ENCODE data around the gene INHA. TPM values are rescaled to one million over a fixed set of nuclear protein-coding genes. Genes with fewer than 3 reads are reported as not detected.

Gene INHA
- total RNA-seq, 2 experiments from 2014 or later = not detected

- POLR2A ChIA-PET = no interaction called here
- DNase-seq (no peak), ATAC-seq (no peak)
- intact Hi-C loops (cut with DNase I, micrococcal nuclease) = no loop called here
- Mint-ChIP-seq H3K27ac (no peak overlapping the region), H3K4me3 (no peak overlapping the region), H3K9me3 (ENCODE audit: low read depth) (no peaks in the 10 kb centered on the region), H3K27me3 (no peaks in the 10 kb centered on the region), H3K36me3 (ENCODE audit: low read depth) (peaks cover 8% of the 10 kb centered on the region), H3K4me1 (peaks cover 10% of the 10 kb centered on the region)
- CTCF ChIA-PET = interaction anchor here (0.6 to 1.0 kb wide), 2 partner anchors 36 to 214 kb away, joined by 3 to 4 read pairs; no protein-coding TSS in a partner anchor
Observed at GRCh38 chr2:219616550-219616949, 44.4 kb downstream of the INHA start.

GRCh38 chr2:219618733-219619122 is 46.6 kb downstream of the INHA start:
- no peak overlapping the region for H3K27ac Mint-ChIP-seq
- H3K36me3 Mint-ChIP-seq (ENCODE audit: low read depth) = peaks cover 4% of the 10 kb centered on the region
- no peaks in the 10 kb centered on the region for H3K4me1 Mint-ChIP-seq
- intact Hi-C loops (cut with DNase I, micrococcal nuclease) = no loop called here
- ChIA-PET CTCF (no interaction called here), POLR2A (no interaction called here)
- H3K4me3 Mint-ChIP-seq = no peak overlapping the region
- ATAC-seq (no peak), DNase-seq (no peak)
- H3K27me3 Mint-ChIP-seq = peaks cover 2% of the 10 kb centered on the region
- H3K9me3 Mint-ChIP-seq (ENCODE audit: low read depth) = no peaks in the 10 kb centered on the region

GRCh38 chr2:219619235-219619634 is 47.1 kb downstream of the INHA start:
- Mint-ChIP-seq H3K4me1 (no peaks in the 10 kb centered on the region), H3K9me3 (ENCODE audit: low read depth) (no peaks in the 10 kb centered on the region), H3K27ac (no peak overlapping the region), H3K36me3 (ENCODE audit: low read depth) (peaks cover 4% of the 10 kb centered on the region), H3K4me3 (no peak overlapping the region), H3K27me3 (peaks cover 2% of the 10 kb centered on the region)
- no peak for DNase-seq
- intact Hi-C loops (cut with DNase I, micrococcal nuclease) = no loop called here
- CTCF ChIA-PET = interaction anchor here (0.6 kb wide), 1 partner anchor 8 kb away, joined by 3 read pairs; no protein-coding TSS in a partner anchor
- ATAC-seq = no peak
- POLR2A ChIA-PET = no interaction called here

- no peak overlapping the region for H3K27ac Mint-ChIP-seq
- H3K4me1 Mint-ChIP-seq = no peaks in the 10 kb centered on the region
- ChIA-PET CTCF (interaction anchor here (0.6 to 1.5 kb wide), 3 partner anchors 12 to 145 kb away, joined by 3 to 5 read pairs (median 3); no protein-coding TSS in a partner anchor), POLR2A (no interaction called here)
- ATAC-seq = no peak
- H3K27me3 Mint-ChIP-seq = peaks cover 2% of the 10 kb centered on the region
- H3K36me3 Mint-ChIP-seq (ENCODE audit: low read depth) = no peaks in the 10 kb centered on the region
- H3K9me3 Mint-ChIP-seq (ENCODE audit: low read depth) = no peaks in the 10 kb centered on the region
- no peak for DNase-seq
- intact Hi-C loops (cut with DNase I, micrococcal nuclease) = no loop called here
- no peak overlapping the region for H3K4me3 Mint-ChIP-seq
Observed at GRCh38 chr2:219620546-219620945, 48.4 kb downstream of the INHA start.

GRCh38 chr2:219621935-219622334 is 49.8 kb downstream of the INHA start:
- Mint-ChIP-seq H3K4me1 (peaks cover 1% of the 10 kb centered on the region), H3K27ac (no peak overlapping the region), H3K27me3 (peaks cover 8% of the 10 kb centered on the region), H3K36me3 (ENCODE audit: low read depth) (no peaks in the 10 kb centered on the region), H3K4me3 (no peak overlapping the region), H3K9me3 (ENCODE audit: low read depth) (no peaks in the 10 kb centered on the region)
- POLR2A ChIA-PET = no interaction called here
- DNase-seq = no peak
- intact Hi-C loops (cut with DNase I, micrococcal nuclease) = no loop called here
- CTCF ChIA-PET = no interaction called here
- ATAC-seq = no peak

GRCh38 chr2:219622472-219622871 is 50.4 kb downstream of the INHA start:
- H3K36me3 Mint-ChIP-seq (ENCODE audit: low read depth) = no peaks in the 10 kb centered on the region
- peaks cover 3% of the 10 kb centered on the region for H3K4me1 Mint-ChIP-seq
- no peaks in the 10 kb centered on the region for H3K9me3 Mint-ChIP-seq (ENCODE audit: low read depth)
- CTCF ChIA-PET = no interaction called here
- H3K27ac Mint-ChIP-seq = no peak overlapping the region
- DNase-seq (no peak), ATAC-seq (no peak)
- H3K27me3 Mint-ChIP-seq = peaks cover 10% of the 10 kb centered on the region
- intact Hi-C loops (cut with DNase I, micrococcal nuclease) = no loop called here
- POLR2A ChIA-PET = no interaction called here
- H3K4me3 Mint-ChIP-seq = no peak overlapping the region

- H3K9me3 Mint-ChIP-seq (ENCODE audit: low read depth) = no peaks in the 10 kb centered on the region
- ChIA-PET POLR2A (no interaction called here), CTCF (interaction anchor here (0.6 to 1.1 kb wide), 2 partner anchors 64 to 94 kb away, joined by 3 read pairs; no protein-coding TSS in a partner anchor)
- no peak for DNase-seq
- intact Hi-C loops (cut with DNase I, micrococcal nuclease) = no loop called here
- ATAC-seq = no peak
- H3K4me1 Mint-ChIP-seq = peaks cover 3% of the 10 kb centered on the region
- H3K36me3 Mint-ChIP-seq (ENCODE audit: low read depth) = no peaks in the 10 kb centered on the region
- no peak overlapping the region for H3K27ac Mint-ChIP-seq
- no peak overlapping the region for H3K4me3 Mint-ChIP-seq
- H3K27me3 Mint-ChIP-seq = peaks cover 16% of the 10 kb centered on the region
Observed at GRCh38 chr2:219624565-219624964, 52.5 kb downstream of the INHA start.

- no peaks in the 10 kb centered on the region for H3K9me3 Mint-ChIP-seq (ENCODE audit: low read depth)
- no peak overlapping the region for H3K27ac Mint-ChIP-seq
- H3K4me3 Mint-ChIP-seq = no peak overlapping the region
- intact Hi-C loops (cut with DNase I, micrococcal nuclease) = no loop called here
- H3K27me3 Mint-ChIP-seq = peaks cover 16% of the 10 kb centered on the region
- no peak for DNase-seq
- no peak for ATAC-seq
- no peaks in the 10 kb centered on the region for H3K36me3 Mint-ChIP-seq (ENCODE audit: low read depth)
- CTCF ChIA-PET = interaction anchor here (0.6 kb wide), 1 partner anchor 95 kb away, joined by 3 read pairs; no protein-coding TSS in a partner anchor
- POLR2A ChIA-PET = no interaction called here
- H3K4me1 Mint-ChIP-seq = peaks cover 3% of the 10 kb centered on the region
Observed at GRCh38 chr2:219625179-219625578, 53.1 kb downstream of the INHA start.

Small RNAs within 50 kb of the gene (microRNA-seq; reads per million reads assigned to microRNA genes)
- not detected for gene MIR3132 (ENCODE audit: borderline replicate concordance)

Other genes with a start within 250 kb of the INHA start
- not detected for gene RESP18, start 239.6 kb upstream of the INHA start, total RNA-seq
- gene DNPEP, start 184.4 kb upstream of the INHA start, total RNA-seq = 10 to 100 TPM; 81.0 to 93.1 TPM
- not detected for gene DES, start 153.9 kb upstream of the INHA start, total RNA-seq
- gene SPEG, start 137.5 kb upstream of the INHA start, total RNA-seq = 1 to 10 TPM in 1 of 2 experiments, under 1 TPM in 1; 0.89 to 1.4 TPM
- 10 to 100 TPM; 35.2 to 35.5 TPM for gene GMPPA, start 73.4 kb upstream of the INHA start, total RNA-seq
- gene ASIC4, start 57.8 kb upstream of the INHA start, total RNA-seq = not detected
- gene CHPF, start 28.5 kb upstream of the INHA start, total RNA-seq = 10 to 100 TPM; 14.1 to 17.1 TPM
- gene TMEM198, start 28.3 kb upstream of the INHA start, total RNA-seq = 1 to 10 TPM; 2.4 to 2.7 TPM
- 1 to 10 TPM; 1.0 to 1.9 TPM for gene OBSL1, start 771 bp upstream of the INHA start, total RNA-seq
- gene STK11IP, start 25.5 kb downstream of the INHA start, total RNA-seq = 10 to 100 TPM; 23.5 to 26.1 TPM
- gene SLC4A3, start 55.3 kb downstream of the INHA start, total RNA-seq = under 1 TPM; 0.05 to 0.16 TPM

All from activated CD4-positive, alpha-beta T cell treated with anti-CD3 and anti-CD28 coated beads for 36 hours (primary cell).